ENCODE data around the gene BCL2L15.

Gene BCL2L15

GRCh38 chr1:113922957-113923356 lies 35.6 kb upstream of the BCL2L15 start:
- no peak for TF ChIP-seq CTCF (IDR thresholded peaks at IDR 0.05; ENCODE audit: insufficient read depth, low read depth, low read length, missing control alignments)
- DNase-seq (ENCODE audit: low read depth) = no peak

GRCh38 chr1:113918243-113918642 lies 30.9 kb upstream of the BCL2L15 start:
- H3K4me3 ChIP-seq (ENCODE audit: low read depth, low read length) = no peak overlapping the region
- TF ChIP-seq CTCF (IDR thresholded peaks at IDR 0.05; ENCODE audit: insufficient read depth, low read depth, low read length, missing control alignments) = no peak
- no peak for DNase-seq (ENCODE audit: low read depth)

More at GRCh38 chr1:113922957-113923356, 35.6 kb upstream of the BCL2L15 start:
- no peak overlapping the region for H3K4me3 ChIP-seq (ENCODE audit: low read depth, low read length)

- DNase-seq (ENCODE audit: low read depth) = no peak
- TF ChIP-seq CTCF (IDR thresholded peaks at IDR 0.05; ENCODE audit: insufficient read depth, low read depth, low read length, missing control alignments) = no peak
- no peak overlapping the region for H3K4me3 ChIP-seq (ENCODE audit: low read depth, low read length)
Observed at GRCh38 chr1:113917400-113918082, 30.2 kb upstream of the BCL2L15 start.

GRCh38 chr1:113916974-113917373 lies 29.6 kb upstream of the BCL2L15 start:
- DNase-seq (ENCODE audit: low read depth) = no peak
- TF ChIP-seq CTCF (IDR thresholded peaks at IDR 0.05; ENCODE audit: insufficient read depth, low read depth, low read length, missing control alignments) = no peak
- no peak overlapping the region for H3K4me3 ChIP-seq (ENCODE audit: low read depth, low read length)

GRCh38 chr1:113913887-113914664 lies 26.7 kb upstream of the BCL2L15 start:
- TF ChIP-seq CTCF (IDR thresholded peaks at IDR 0.05; ENCODE audit: insufficient read depth, low read depth, low read length, missing control alignments) = no peak
- DNase-seq (ENCODE audit: low read depth) = no peak
- no peak overlapping the region for H3K4me3 ChIP-seq (ENCODE audit: low read depth, low read length)

GRCh38 chr1:113913312-113913668 lies 25.9 kb upstream of the BCL2L15 start:
- no peak for DNase-seq (ENCODE audit: low read depth)
- TF ChIP-seq CTCF (IDR thresholded peaks at IDR 0.05; ENCODE audit: insufficient read depth, low read depth, low read length, missing control alignments) = no peak
- no peak overlapping the region for H3K4me3 ChIP-seq (ENCODE audit: low read depth, low read length)
